ENCODE data around the gene CABP2. TPM values are rescaled to one million over a fixed set of nuclear protein-coding genes. Genes with fewer than 3 reads are reported as not detected.
"Not testable (repeated sequence)": the region's sequence is repeated elsewhere in the genome, so short reads cannot be mapped to it uniquely, and the experiment has no call there.

The CABP2 gene
- total and polyA plus RNA-seq, 4 donors = 0.22 TPM; not detected in 3

GRCh38 chr11:67482275-67482826 lies 40.9 kb downstream of the CABP2 start:
- Histone ChIP-seq H3K27me3 (ENCODE audit: control insufficient read depth, insufficient read depth, low read length) (no peaks in the 10 kb centered on the region), H3K36me3 (ENCODE audit: control insufficient read depth, insufficient read depth, low read length) (peaks cover 17% of the 10 kb centered on the region), H3K27ac (ENCODE audit: low read depth, low read length) (peak overlapping the region; percentile 95), H3K4me1 (ENCODE audit: control insufficient read depth, insufficient read depth, low read length) (peaks cover 27% of the 10 kb centered on the region), H3K9me3 (ENCODE audit: control insufficient read depth, insufficient read depth, low read length) (peaks cover 2% of the 10 kb centered on the region), H3K4me3 (ENCODE audit: low read depth, low read length) (peak overlapping the region; percentile 85)
- WGBS (ENCODE audit: insufficient coverage) = 60% methylated on average over 1 of the region's 19 CpGs
- DNase-seq (ENCODE audit: low read depth in 4 of 6, low spot score in 6 of 6) = no peak

GRCh38 chr11:67477344-67478050 lies 45.7 kb downstream of the CABP2 start:
- not testable (repeated sequence) for H3K4me1 ChIP-seq (ENCODE audit: control insufficient read depth, insufficient read depth, low read length); H3K36me3 ChIP-seq (ENCODE audit: control insufficient read depth, insufficient read depth, low read length); H3K27me3 ChIP-seq (ENCODE audit: control insufficient read depth, insufficient read depth, low read length); H3K4me3 ChIP-seq (ENCODE audit: low read depth, low read length); H3K27ac ChIP-seq (ENCODE audit: low read depth, low read length); H3K9me3 ChIP-seq (ENCODE audit: control insufficient read depth, insufficient read depth, low read length); DNase-seq (ENCODE audit: low read depth in 4 of 6, low spot score in 6 of 6)
- WGBS (ENCODE audit: insufficient coverage) = 87% methylated on average over 5 of the region's 16 CpGs

- H3K27ac ChIP-seq (ENCODE audit: low read depth, low read length); H3K9me3 ChIP-seq (ENCODE audit: control insufficient read depth, insufficient read depth, low read length); H3K36me3 ChIP-seq (ENCODE audit: control insufficient read depth, insufficient read depth, low read length); H3K4me1 ChIP-seq (ENCODE audit: control insufficient read depth, insufficient read depth, low read length); H3K4me3 ChIP-seq (ENCODE audit: low read depth, low read length); H3K27me3 ChIP-seq (ENCODE audit: control insufficient read depth, insufficient read depth, low read length); DNase-seq (ENCODE audit: low read depth in 4 of 6, low spot score in 6 of 6): not testable (repeated sequence)
- 83% methylated on average over 10 of the region's 10 CpGs for WGBS (ENCODE audit: insufficient coverage)
Observed at GRCh38 chr11:67476692-67477091, 46.6 kb downstream of the CABP2 start.

GRCh38 chr11:67472882-67473281 lies 50.4 kb downstream of the CABP2 start:
- Histone ChIP-seq H3K27ac (ENCODE audit: low read depth, low read length) (no peak overlapping the region), H3K4me1 (ENCODE audit: control insufficient read depth, insufficient read depth, low read length) (peaks cover 15% of the 10 kb centered on the region), H3K27me3 (ENCODE audit: control insufficient read depth, insufficient read depth, low read length) (no peaks in the 10 kb centered on the region), H3K36me3 (ENCODE audit: control insufficient read depth, insufficient read depth, low read length) (no peaks in the 10 kb centered on the region), H3K4me3 (ENCODE audit: low read depth, low read length) (no peak overlapping the region), H3K9me3 (ENCODE audit: control insufficient read depth, insufficient read depth, low read length) (no peaks in the 10 kb centered on the region)
- DNase-seq (ENCODE audit: low read depth in 4 of 6, low spot score in 6 of 6) = no peak
- WGBS (ENCODE audit: insufficient coverage) = 29% methylated on average over 2 of the region's 7 CpGs

GRCh38 chr11:67470337-67471002 lies 52.8 kb downstream of the CABP2 start:
- no peak for DNase-seq (ENCODE audit: low read depth in 4 of 6, low spot score in 6 of 6)
- Histone ChIP-seq H3K4me1 (ENCODE audit: control insufficient read depth, insufficient read depth, low read length) (peaks cover 32% of the 10 kb centered on the region), H3K4me3 (ENCODE audit: low read depth, low read length) (no peak overlapping the region), H3K9me3 (ENCODE audit: control insufficient read depth, insufficient read depth, low read length) (no peaks in the 10 kb centered on the region), H3K27me3 (ENCODE audit: control insufficient read depth, insufficient read depth, low read length) (no peaks in the 10 kb centered on the region), H3K36me3 (ENCODE audit: control insufficient read depth, insufficient read depth, low read length) (peaks cover 14% of the 10 kb centered on the region), H3K27ac (ENCODE audit: low read depth, low read length) (no peak overlapping the region)
- 70% methylated on average over 4 of the region's 8 CpGs for WGBS (ENCODE audit: insufficient coverage)

- WGBS (ENCODE audit: insufficient coverage) = 20% methylated on average over 7 of the region's 9 CpGs
- H3K36me3 ChIP-seq (ENCODE audit: control insufficient read depth, insufficient read depth, low read length) = peaks cover 14% of the 10 kb centered on the region
- peaks cover 41% of the 10 kb centered on the region for H3K4me1 ChIP-seq (ENCODE audit: control insufficient read depth, insufficient read depth, low read length)
- no peak for DNase-seq (ENCODE audit: low read depth in 4 of 6, low spot score in 6 of 6)
- H3K4me3 ChIP-seq (ENCODE audit: low read depth, low read length) = peak overlapping the region; percentile 78
- H3K27me3 ChIP-seq (ENCODE audit: control insufficient read depth, insufficient read depth, low read length) = no peaks in the 10 kb centered on the region
- H3K27ac ChIP-seq (ENCODE audit: low read depth, low read length) = peak overlapping the region; percentile 89
- no peaks in the 10 kb centered on the region for H3K9me3 ChIP-seq (ENCODE audit: control insufficient read depth, insufficient read depth, low read length)
Observed at GRCh38 chr11:67469508-67469811, 53.8 kb downstream of the CABP2 start.

Small RNAs within 50 kb of the gene (small RNA-seq; reads per million reads assigned to genes)
- gene MIR6752 (ENCODE audit: low replicate concordance) = 0.06 reads per million

Other genes starting within 250 kb of the CABP2 start
- 10 to 100 TPM; 42.8 to 44.9 TPM for gene ANKRD13D, start 234.1 kb downstream of the CABP2 start, total RNA-seq
- gene ANKRD13D, start 234.1 kb downstream of the CABP2 start, polyA plus RNA-seq (ENCODE audit: insufficient read length in 2 of 2) = 100 to 1,000 TPM in 1 of 2 donors, 10 to 100 TPM in 1; 77.3 to 115 TPM
- 10 to 100 TPM in 1 of 2 donors, 1 to 10 TPM in 1; 7.1 to 14.7 TPM for gene SSH3, start 219.9 kb downstream of the CABP2 start, total RNA-seq
- gene SSH3, start 219.9 kb downstream of the CABP2 start, polyA plus RNA-seq (ENCODE audit: insufficient read length in 2 of 2) = 10 to 100 TPM; 14.2 to 21.5 TPM
- gene POLD4, start 169.9 kb downstream of the CABP2 start, total RNA-seq = 10 to 100 TPM in 1 of 2 donors, 1 to 10 TPM in 1; 7.8 to 33.2 TPM
- gene POLD4, start 169.9 kb downstream of the CABP2 start, polyA plus RNA-seq (ENCODE audit: insufficient read length in 2 of 2) = 10 to 100 TPM; 18.0 to 34.8 TPM
- gene CLCF1, start 149.8 kb downstream of the CABP2 start, total RNA-seq = under 1 TPM; 0.50 to 0.72 TPM
- 1 to 10 TPM; 1.5 to 3.3 TPM for gene CLCF1, start 149.8 kb downstream of the CABP2 start, polyA plus RNA-seq (ENCODE audit: insufficient read length in 2 of 2)
- 10 to 100 TPM; 10.4 to 20.9 TPM for gene RAD9A, start 131.5 kb downstream of the CABP2 start, total RNA-seq
- gene RAD9A, start 131.5 kb downstream of the CABP2 start, polyA plus RNA-seq (ENCODE audit: insufficient read length in 2 of 2) = 10 to 100 TPM; 31.4 to 43.5 TPM
- 100 to 1,000 TPM in 1 of 2 donors, 10 to 100 TPM in 1; 81.2 to 130 TPM for gene PPP1CA, start 121.6 kb downstream of the CABP2 start, total RNA-seq
- 100 to 1,000 TPM; 115 to 119 TPM for gene PPP1CA, start 121.6 kb downstream of the CABP2 start, polyA plus RNA-seq (ENCODE audit: insufficient read length in 2 of 2)
- gene TBC1D10C, start 119.4 kb downstream of the CABP2 start, total RNA-seq = 1 to 10 TPM in 1 of 2 donors, under 1 TPM in 1; 0.83 to 1.9 TPM
- gene TBC1D10C, start 119.4 kb downstream of the CABP2 start, polyA plus RNA-seq (ENCODE audit: insufficient read length in 2 of 2) = 1 to 10 TPM; 2.1 to 5.7 TPM
- gene CARNS1, start 107.8 kb downstream of the CABP2 start, total RNA-seq = 10 to 100 TPM in 1 of 2 donors, 1 to 10 TPM in 1; 8.6 to 17.1 TPM
- 10 to 100 TPM; 34.2 to 38.6 TPM for gene CARNS1, start 107.8 kb downstream of the CABP2 start, polyA plus RNA-seq (ENCODE audit: insufficient read length in 2 of 2)
- gene RPS6KB2, start 95.0 kb downstream of the CABP2 start, total RNA-seq = 10 to 100 TPM; 14.2 to 35.4 TPM
- gene RPS6KB2, start 95.0 kb downstream of the CABP2 start, polyA plus RNA-seq (ENCODE audit: insufficient read length in 2 of 2) = 10 to 100 TPM; 38.3 to 46.7 TPM
- 1 to 10 TPM in 1 of 2 donors, under 1 TPM in 1; 0.40 to 1.6 TPM for gene PTPRCAP, start 85.8 kb downstream of the CABP2 start, total RNA-seq
- 1 to 10 TPM; 1.9 to 3.0 TPM for gene PTPRCAP, start 85.8 kb downstream of the CABP2 start, polyA plus RNA-seq (ENCODE audit: insufficient read length in 2 of 2)
- gene CORO1B, start 80.0 kb downstream of the CABP2 start, total RNA-seq = 10 to 100 TPM; 27.8 to 64.1 TPM
- 10 to 100 TPM; 57.7 to 58.2 TPM for gene CORO1B, start 80.0 kb downstream of the CABP2 start, polyA plus RNA-seq (ENCODE audit: insufficient read length in 2 of 2)
- gene GPR152, start 70.7 kb downstream of the CABP2 start, total RNA-seq = not detected
- not detected for gene GPR152, start 70.7 kb downstream of the CABP2 start, polyA plus RNA-seq (ENCODE audit: insufficient read length in 2 of 2)
- under 1 TPM; 0.30 to 0.39 TPM for gene CABP4, start 68.1 kb downstream of the CABP2 start, total RNA-seq
- under 1 TPM; 0.53 to 0.67 TPM for gene CABP4, start 68.1 kb downstream of the CABP2 start, polyA plus RNA-seq (ENCODE audit: insufficient read length in 2 of 2)
- gene TMEM134, start 54.2 kb downstream of the CABP2 start, total RNA-seq = 10 to 100 TPM; 14.9 to 19.7 TPM
- 10 to 100 TPM; 48.8 to 69.0 TPM for gene TMEM134, start 54.2 kb downstream of the CABP2 start, polyA plus RNA-seq (ENCODE audit: insufficient read length in 2 of 2)
- 10 to 100 TPM; 47.0 to 77.4 TPM for gene AIP, start 40.4 kb downstream of the CABP2 start, total RNA-seq
- 10 to 100 TPM; 64.5 to 65.7 TPM for gene AIP, start 40.4 kb downstream of the CABP2 start, polyA plus RNA-seq (ENCODE audit: insufficient read length in 2 of 2)
- 10 to 100 TPM; 34.0 to 48.6 TPM for gene PITPNM1, start 18.1 kb downstream of the CABP2 start, total RNA-seq
- gene PITPNM1, start 18.1 kb downstream of the CABP2 start, polyA plus RNA-seq (ENCODE audit: insufficient read length in 2 of 2) = 100 to 1,000 TPM; 101 to 118 TPM
- gene CDK2AP2, start 15.3 kb downstream of the CABP2 start, total RNA-seq = 10 to 100 TPM in 1 of 2 donors, 1 to 10 TPM in 1; 8.7 to 27.5 TPM
- gene CDK2AP2, start 15.3 kb downstream of the CABP2 start, polyA plus RNA-seq (ENCODE audit: insufficient read length in 2 of 2) = 10 to 100 TPM; 51.1 to 53.2 TPM
- 100 to 1,000 TPM; 241 to 756 TPM for gene GSTP1, start 60.4 kb upstream of the CABP2 start, total RNA-seq
- 100 to 1,000 TPM; 445 to 502 TPM for gene GSTP1, start 60.4 kb upstream of the CABP2 start, polyA plus RNA-seq (ENCODE audit: insufficient read length in 2 of 2)
- 100 to 1,000 TPM; 144 to 219 TPM for gene NDUFV1, start 83.5 kb upstream of the CABP2 start, total RNA-seq
- 100 to 1,000 TPM; 243 to 292 TPM for gene NDUFV1, start 83.5 kb upstream of the CABP2 start, polyA plus RNA-seq (ENCODE audit: insufficient read length in 2 of 2)
- gene NUDT8, start 106.5 kb upstream of the CABP2 start, total RNA-seq = 1 to 10 TPM; 2.6 to 6.8 TPM
- gene NUDT8, start 106.5 kb upstream of the CABP2 start, polyA plus RNA-seq (ENCODE audit: insufficient read length in 2 of 2) = 1 to 10 TPM; 6.2 to 6.6 TPM
- gene TBX10, start 116.3 kb upstream of the CABP2 start, total RNA-seq = not detected
- gene TBX10, start 116.3 kb upstream of the CABP2 start, polyA plus RNA-seq (ENCODE audit: insufficient read length in 2 of 2) = not detected
- 1 to 10 TPM in 1 of 2 donors, under 1 TPM in 1; 0.79 to 3.5 TPM for gene ACY3, start 127.3 kb upstream of the CABP2 start, total RNA-seq
- 1 to 10 TPM; 2.3 to 6.0 TPM for gene ACY3, start 127.3 kb upstream of the CABP2 start, polyA plus RNA-seq (ENCODE audit: insufficient read length in 2 of 2)
- not detected for gene ALDH3B2, start 151.2 kb upstream of the CABP2 start, total RNA-seq
- not detected for gene ALDH3B2, start 151.2 kb upstream of the CABP2 start, polyA plus RNA-seq (ENCODE audit: insufficient read length in 2 of 2)

Data from spinal cord (tissue), 10 donors.